ENCODE data around the gene GABRD. TPM values are rescaled to one million over a fixed set of nuclear protein-coding genes. Genes with fewer than 3 reads are reported as not detected.

GABRD gene
- total RNA-seq, 2 experiments from 2014 or later = not detected

GRCh38 chr1:2041305-2041704 is 22.2 kb downstream of the GABRD start:
- intact Hi-C loops (cut with micrococcal nuclease) = loop anchor here (5.0 kb wide), 1 partner anchor 79 kb away; no protein-coding TSS in a partner anchor
- DNase-seq (no peak), ATAC-seq (no peak)
- ChIA-PET POLR2A (no interaction called here), CTCF (interaction anchor here (1.7 kb wide), 1 partner anchor 81 kb away, joined by 7 read pairs; no protein-coding TSS in a partner anchor)
- H3K4me3 Mint-ChIP-seq = no peak overlapping the region
- no peak for TF ChIP-seq CTCF (IDR thresholded peaks at IDR 0.05)
- H3K4me1 Mint-ChIP-seq (ENCODE audit: low read depth) = peaks cover 13% of the 10 kb centered on the region
- no peaks in the 10 kb centered on the region for H3K36me3 Mint-ChIP-seq (ENCODE audit: low read depth)
- no peaks in the 10 kb centered on the region for H3K27me3 Mint-ChIP-seq
- no peaks in the 10 kb centered on the region for H3K9me3 Mint-ChIP-seq
- H3K27ac Mint-ChIP-seq = no peak overlapping the region

GRCh38 chr1:2041887-2042286 is 22.7 kb downstream of the GABRD start:
- CTCF ChIA-PET = interaction anchor here (1.7 kb wide), 1 partner anchor 81 kb away, joined by 7 read pairs; no protein-coding TSS in a partner anchor

GRCh38 chr1:2042830-2043773 is 24.0 kb downstream of the GABRD start:
- H3K4me3 Mint-ChIP-seq = peak overlapping the region; percentile 71
- no peak for TF ChIP-seq CTCF (IDR thresholded peaks at IDR 0.05)
- H3K9me3 Mint-ChIP-seq = no peaks in the 10 kb centered on the region
- POLR2A ChIA-PET = no interaction called here
- CTCF ChIA-PET = interaction anchor here (1.3 to 4.2 kb wide), 10 partner anchors 14 to 143 kb away, joined by 3 to 100 read pairs (median 9); no protein-coding TSS in a partner anchor
- DNase-seq (no peak), ATAC-seq (no peak)
- H3K36me3 Mint-ChIP-seq (ENCODE audit: low read depth) = no peaks in the 10 kb centered on the region
- H3K27me3 Mint-ChIP-seq = peaks cover 1% of the 10 kb centered on the region
- peaks cover 13% of the 10 kb centered on the region for H3K4me1 Mint-ChIP-seq (ENCODE audit: low read depth)
- intact Hi-C loops (cut with micrococcal nuclease) = loop anchor here (5.0 kb wide), 1 partner anchor 81 kb away; no protein-coding TSS in a partner anchor
- no peak overlapping the region for H3K27ac Mint-ChIP-seq

More at GRCh38 chr1:2041887-2042286, 22.7 kb downstream of the GABRD start:
- TF ChIP-seq CTCF (IDR thresholded peaks at IDR 0.05) = no peak
- POLR2A ChIA-PET = no interaction called here
- H3K9me3 Mint-ChIP-seq = no peaks in the 10 kb centered on the region
- ATAC-seq (no peak), DNase-seq (no peak)
- H3K27ac Mint-ChIP-seq = no peak overlapping the region
- peaks cover 13% of the 10 kb centered on the region for H3K4me1 Mint-ChIP-seq (ENCODE audit: low read depth)
- intact Hi-C loops (cut with micrococcal nuclease) = loop anchor here (5.0 kb wide), 1 partner anchor 80 kb away; no protein-coding TSS in a partner anchor
- no peaks in the 10 kb centered on the region for H3K27me3 Mint-ChIP-seq
- H3K4me3 Mint-ChIP-seq = no peak overlapping the region
- no peaks in the 10 kb centered on the region for H3K36me3 Mint-ChIP-seq (ENCODE audit: low read depth)

- Mint-ChIP-seq H3K9me3 (no peaks in the 10 kb centered on the region), H3K4me3 (peak overlapping the region; percentile 71), H3K4me1 (ENCODE audit: low read depth) (peaks cover 16% of the 10 kb centered on the region), H3K27me3 (peaks cover 6% of the 10 kb centered on the region), H3K27ac (peak overlapping the region; percentile 58), H3K36me3 (ENCODE audit: low read depth) (no peaks in the 10 kb centered on the region)
- intact Hi-C loops (cut with micrococcal nuclease) = loop anchor here (5.0 kb wide), 1 partner anchor 82 kb away; no protein-coding TSS in a partner anchor
- DNase-seq = no peak
- no peak for TF ChIP-seq CTCF (IDR thresholded peaks at IDR 0.05)
- ChIA-PET POLR2A (interaction anchor here (1.7 kb wide), 1 partner anchor 114 kb away, joined by 4 read pairs; no protein-coding TSS in a partner anchor), CTCF (interaction anchor here (0.9 to 4.2 kb wide), 24 partner anchors 10 to 143 kb away, joined by 3 to 100 read pairs (median 5); no protein-coding TSS in a partner anchor)
- no peak for ATAC-seq
Observed at GRCh38 chr1:2043886-2044285, 24.7 kb downstream of the GABRD start.

Measured in activated CD8-positive, alpha-beta T cell treated with anti-CD3 and anti-CD28 coated beads for 36 hours (primary cell).